AG09309 (cell line): ENCODE results near the gene NR4A1.
"Not testable (repeated sequence)": the region's sequence is repeated elsewhere in the genome, so short reads cannot be mapped to it uniquely, and the experiment has no call there.

Experiments
- DNase-seq: peaks from one replicate; pipeline ENCODE4 v3.0.0-alpha.2; 2010; ENCODE audit warnings: low read depth
- H3K4me3 ChIP-seq: 2 replicates; pipeline ENCODE4 v1.5.1; 2011; ENCODE audit warnings: mild to moderate bottlenecking, low read depth, low read length, moderate library complexity; ENCODE audit not compliant: control insufficient read depth
- CTCF ChIP-seq: IDR thresholded peaks from 2 replicates; pipeline ENCODE4 v1.5.1; 2011; ENCODE audit warnings: mild to moderate bottlenecking, low read depth, low read length, inconsistent platforms; ENCODE audit not compliant: insufficient read depth, control insufficient read depth; ENCODE audit errors: missing control alignments

Gene NR4A1

GRCh38 chr12:52091869-52092268, 40.6 kb downstream of the NR4A1 start:
- no peak for TF ChIP-seq CTCF
- no peak overlapping the region for H3K4me3 ChIP-seq
- DNase-seq, result no peak

GRCh38 chr12:52093346-52093745, 42.1 kb downstream of the NR4A1 start:
- no peak for TF ChIP-seq CTCF
- no peak for DNase-seq
- no peak overlapping the region for H3K4me3 ChIP-seq

- H3K4me3 ChIP-seq, result no peak overlapping the region
- DNase-seq, result no peak
- TF ChIP-seq CTCF, result no peak
Measured at GRCh38 chr12:52096332-52097044, 45.2 kb downstream of the NR4A1 start.

- no peak for TF ChIP-seq CTCF
- H3K4me3 ChIP-seq, result no peak overlapping the region
- no peak for DNase-seq
Measured at GRCh38 chr12:52097045-52097666, 45.9 kb downstream of the NR4A1 start.

- H3K4me3 ChIP-seq, DNase-seq: not testable (repeated sequence)
Measured at GRCh38 chr12:52104431-52105089, 53.3 kb downstream of the NR4A1 start.
